Cardiac muscle cell (in vitro differentiated cells and primary cell): Measurements from ENCODE around the gene KAT7. TPM values are rescaled to one million over a fixed set of nuclear protein-coding genes. Genes with fewer than 3 reads are reported as not detected.

ENCODE experiments used
- DNase-seq, 2 donors: peaks; one replicate each; pipeline versions ENCODE4 v3.0.0 to v3.0.0-alpha.2; 2010 to 2017; ENCODE audit warnings: low read depth in 1 of 2, low spot score in 1 of 2
- H3K27ac ChIP-seq: fragments of 200-600 bp; sonication (generic); 2 replicates; pipeline ENCODE4 v1.5.1; 2016
- H3K27me3 ChIP-seq: fragments of 200-600 bp; sonication (generic); 2 replicates; pipeline ENCODE4 v1.6.0; 2016; ENCODE audit warnings: control low read depth
- H3K36me3 ChIP-seq: fragments of 200-600 bp; sonication (generic); 2 replicates; pipeline ENCODE4 v1.5.1; 2016; ENCODE audit warnings: control low read depth
- H3K4me1 ChIP-seq: fragments of 200-600 bp; sonication (generic); 2 replicates; pipeline ENCODE4 v1.8.1; 2017; ENCODE audit warnings: low read depth, mild to moderate bottlenecking, mixed run types
- H3K4me3 ChIP-seq: fragments of 200-600 bp; sonication (generic); 2 replicates; pipeline ENCODE4 v1.5.1; 2016; ENCODE audit warnings: mild to moderate bottlenecking
- H3K9me3 ChIP-seq: fragments of 200-600 bp; sonication (generic); 2 replicates; pipeline ENCODE4 v1.5.1; 2017; ENCODE audit warnings: low read depth, mild to moderate bottlenecking, control low read depth
- polyA plus RNA-seq: library from polyadenylated mRNA; unstranded; fragments of >200 nt; fragmentation: Nextera tagmentation; extraction: Ambion mirVana; gene quantifications from 2 replicates; pipeline ENCODE4 v1.2.1, GENCODE V29; 2016
- total RNA-seq: library from RNA; depleted of rRNA; stranded (reverse); fragments of >200 nt; gene quantifications from 2 replicates; pipeline ENCODE4 v1.2.3, GENCODE V29; 2016
- TF ChIP-seq, protein P1 (sequence below): IDR thresholded peaks from 2 replicates; pipeline ENCODE4 v1.5.1; 2012; ENCODE audit warnings: low read depth, mild to moderate bottlenecking, low read length

KAT7 gene
- total and polyA plus RNA-seq, 2 experiments from 2014 or later: 30.0 to 33.1 TPM

DNA sequence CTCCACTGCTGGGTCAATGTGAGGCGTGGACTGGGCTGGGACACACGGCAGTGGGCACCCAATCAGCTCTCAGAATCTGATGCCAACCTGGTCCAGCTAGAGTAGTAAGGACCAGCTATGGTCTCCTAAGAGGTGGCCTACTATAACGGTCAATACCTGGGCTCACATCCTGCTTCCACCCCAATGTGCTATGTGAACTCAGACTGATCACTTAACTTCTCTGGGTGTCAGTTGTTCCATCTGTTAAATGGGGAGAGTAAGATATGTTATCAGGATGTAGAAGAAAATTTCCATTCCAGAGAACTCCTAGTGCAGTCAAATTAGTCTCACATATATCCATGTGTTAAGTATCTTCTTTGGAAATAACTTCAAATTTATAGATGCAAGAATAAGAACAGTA, 38.8 kb upstream of the KAT7 start:
- Histone ChIP-seq H3K9me3 (no peaks in the 10 kb centered on the region), H3K4me3 (no peak overlapping the region), H3K36me3 (no peaks in the 10 kb centered on the region), H3K27ac (no peak overlapping the region), H3K4me1 (peaks cover 13% of the 10 kb centered on the region), H3K27me3 (no peaks in the 10 kb centered on the region)
- no peak for DNase-seq
- TF ChIP-seq, protein P1, sequence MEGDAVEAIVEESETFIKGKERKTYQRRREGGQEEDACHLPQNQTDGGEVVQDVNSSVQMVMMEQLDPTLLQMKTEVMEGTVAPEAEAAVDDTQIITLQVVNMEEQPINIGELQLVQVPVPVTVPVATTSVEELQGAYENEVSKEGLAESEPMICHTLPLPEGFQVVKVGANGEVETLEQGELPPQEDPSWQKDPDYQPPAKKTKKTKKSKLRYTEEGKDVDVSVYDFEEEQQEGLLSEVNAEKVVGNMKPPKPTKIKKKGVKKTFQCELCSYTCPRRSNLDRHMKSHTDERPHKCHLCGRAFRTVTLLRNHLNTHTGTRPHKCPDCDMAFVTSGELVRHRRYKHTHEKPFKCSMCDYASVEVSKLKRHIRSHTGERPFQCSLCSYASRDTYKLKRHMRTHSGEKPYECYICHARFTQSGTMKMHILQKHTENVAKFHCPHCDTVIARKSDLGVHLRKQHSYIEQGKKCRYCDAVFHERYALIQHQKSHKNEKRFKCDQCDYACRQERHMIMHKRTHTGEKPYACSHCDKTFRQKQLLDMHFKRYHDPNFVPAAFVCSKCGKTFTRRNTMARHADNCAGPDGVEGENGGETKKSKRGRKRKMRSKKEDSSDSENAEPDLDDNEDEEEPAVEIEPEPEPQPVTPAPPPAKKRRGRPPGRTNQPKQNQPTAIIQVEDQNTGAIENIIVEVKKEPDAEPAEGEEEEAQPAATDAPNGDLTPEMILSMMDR: no peak

DNA sequence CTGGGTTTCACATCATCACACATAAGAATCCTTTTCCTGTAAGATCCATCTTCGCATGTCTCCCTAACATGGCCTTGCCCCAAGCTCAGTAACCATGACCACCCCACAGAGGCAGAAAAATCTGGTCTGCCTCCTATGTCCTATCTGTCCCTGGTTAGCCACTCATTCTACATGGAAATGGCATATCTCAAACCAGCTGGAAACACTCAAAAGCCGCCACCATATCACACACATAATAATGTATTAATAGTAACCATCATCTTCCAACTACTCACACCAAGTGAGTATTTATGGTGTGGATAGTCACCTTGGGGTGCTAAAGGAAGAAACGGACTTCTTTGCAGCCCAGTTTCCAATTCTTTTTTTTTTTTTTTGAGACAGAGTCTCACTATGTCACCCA, 36.0 kb upstream of the KAT7 start:
- peaks cover 14% of the 10 kb centered on the region for H3K4me1 ChIP-seq
- H3K9me3 ChIP-seq: no peaks in the 10 kb centered on the region
- no peak overlapping the region for H3K4me3 ChIP-seq
- peak overlapping the region; percentile 34 for H3K27ac ChIP-seq
- no peak for DNase-seq
- no peaks in the 10 kb centered on the region for H3K27me3 ChIP-seq
- TF ChIP-seq, protein P1: no peak
- H3K36me3 ChIP-seq: no peaks in the 10 kb centered on the region

DNA sequence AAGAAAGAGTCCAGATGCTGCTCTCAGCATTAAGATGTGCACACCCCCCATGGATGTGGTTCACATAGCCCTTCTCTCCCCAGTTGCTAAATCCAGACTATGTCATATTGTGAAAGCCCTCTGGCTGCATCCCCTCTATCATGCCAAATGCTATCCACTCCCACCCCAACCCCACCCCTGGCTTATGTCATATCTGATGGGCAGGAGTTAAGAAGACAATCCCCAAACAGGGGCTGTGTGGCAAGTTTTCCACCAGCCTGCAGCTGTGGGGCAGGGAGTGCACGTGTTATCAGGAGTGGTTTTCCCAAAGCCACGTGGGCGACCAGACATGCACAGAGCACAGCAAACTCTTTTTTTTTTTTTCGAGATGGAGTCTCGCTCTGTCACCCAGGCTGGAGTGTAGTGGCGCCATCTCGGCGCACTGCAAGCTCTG, 34.5 kb upstream of the KAT7 start:
- H3K9me3 ChIP-seq: no peaks in the 10 kb centered on the region
- H3K4me3 ChIP-seq: no peak overlapping the region
- TF ChIP-seq, protein P1: no peak
- peak in 1 of 2 donors; percentile 92 for DNase-seq
- no peaks in the 10 kb centered on the region for H3K36me3 ChIP-seq
- no peaks in the 10 kb centered on the region for H3K27me3 ChIP-seq
- peaks cover 14% of the 10 kb centered on the region for H3K4me1 ChIP-seq
- H3K27ac ChIP-seq: no peak overlapping the region

DNA sequence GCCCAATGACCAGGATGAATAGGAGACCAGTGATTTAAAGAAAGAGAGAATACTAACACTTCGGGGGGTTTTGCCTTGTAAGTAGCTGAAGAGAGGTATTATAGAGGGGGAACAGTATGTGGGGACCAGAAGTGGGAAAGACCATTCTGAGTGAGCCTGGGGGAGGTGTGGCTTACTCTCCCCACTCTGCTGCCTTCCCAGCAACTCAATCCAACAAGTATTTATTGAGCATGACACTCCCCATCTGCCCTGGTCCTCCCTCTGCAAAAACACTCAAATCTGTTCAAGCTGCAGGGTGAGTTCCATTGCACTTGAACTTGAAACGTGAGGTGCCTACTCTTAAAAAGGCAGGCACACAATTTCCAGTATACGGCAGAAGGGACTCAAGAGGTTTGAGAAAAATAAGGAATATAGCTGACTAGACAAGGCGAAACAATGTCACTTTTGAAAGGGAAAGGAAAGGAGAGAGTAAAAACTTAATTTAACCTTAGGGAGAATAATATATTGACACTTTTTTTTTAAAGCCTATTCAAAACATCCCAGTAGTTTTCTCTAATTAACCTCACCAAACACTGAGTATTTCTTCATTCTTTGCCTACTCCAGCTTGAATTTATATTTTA, 32.7 kb upstream of the KAT7 start:
- peak in 1 of 2 donors; percentile 31 for DNase-seq
- H3K27ac ChIP-seq: peak overlapping the region; percentile 2

DNA sequence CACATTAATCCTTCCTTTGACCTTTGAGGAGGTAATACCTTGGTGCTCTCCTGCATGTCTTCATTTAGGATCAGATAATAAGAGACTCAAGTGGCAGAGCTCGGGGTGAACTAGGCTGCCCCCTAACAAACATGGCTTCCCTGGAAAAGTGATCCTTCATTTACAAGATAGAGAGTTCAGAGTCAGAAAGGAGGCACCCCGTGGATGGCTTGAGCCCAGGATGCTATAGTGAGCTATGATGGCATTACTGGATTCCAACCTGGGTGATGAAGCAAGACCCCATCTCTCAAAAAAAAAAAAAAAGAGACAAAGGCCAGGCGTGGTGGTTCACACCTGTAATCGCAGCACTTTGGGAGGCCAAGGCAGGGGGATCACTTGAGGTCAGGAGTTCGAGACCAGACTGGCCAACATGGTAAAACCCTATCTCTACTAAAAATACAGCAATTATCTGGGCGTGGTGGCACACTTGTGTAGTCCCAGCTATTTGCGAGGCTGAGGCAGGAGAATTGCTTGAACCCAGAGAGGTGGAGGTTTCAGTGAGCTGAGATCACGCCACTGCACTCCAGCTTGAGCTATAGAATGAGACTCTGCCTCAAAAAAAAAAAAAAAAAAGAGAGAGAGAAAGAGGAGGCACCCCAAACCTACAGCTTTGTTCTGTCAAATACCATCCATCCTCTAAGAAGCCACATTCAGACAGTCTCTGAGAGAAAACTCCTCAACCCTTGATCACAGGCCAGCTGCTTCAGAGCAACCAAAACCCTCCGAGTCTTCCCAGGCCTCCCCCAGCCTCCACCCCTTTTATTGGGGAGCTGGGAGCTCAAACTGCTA, 31.9 kb upstream of the KAT7 start:
- Histone ChIP-seq H3K9me3 (no peaks in the 10 kb centered on the region), H3K27me3 (no peaks in the 10 kb centered on the region), H3K4me1 (peaks cover 14% of the 10 kb centered on the region), H3K27ac (no peak overlapping the region), H3K36me3 (no peaks in the 10 kb centered on the region), H3K4me3 (no peak overlapping the region)
- DNase-seq: no peak
- TF ChIP-seq, protein P1: no peak

More for the DNA sequence above, 32.7 kb upstream of the KAT7 start:
- Histone ChIP-seq H3K4me3 (no peak overlapping the region), H3K4me1 (peaks cover 14% of the 10 kb centered on the region), H3K27me3 (no peaks in the 10 kb centered on the region), H3K9me3 (no peaks in the 10 kb centered on the region), H3K36me3 (no peaks in the 10 kb centered on the region)
- TF ChIP-seq, protein P1: no peak
